T-helper 1 cell treated with Interleukin-12 subunit alpha and Interleukin-12 subunit beta and Interleukin-4 antibody, amounts not matched to agents 30 ng/mL and 1 ng/mL, for 36 hours (primary cell): Measurements from ENCODE around the gene VPS33B. TPM values are rescaled to one million over a fixed set of nuclear protein-coding genes. Genes with fewer than 3 reads are reported as not detected.

ENCODE experiments used
- intact Hi-C: fragments of 100-400 bp; cut with micrococcal nuclease; formaldehyde crosslinking; loops from one replicate; pipeline ENCODE4 v1.15.1; 2024
- total RNA-seq: library from RNA; stranded (reverse); gene quantifications from 2 replicates; pipeline ENCODE4 v1.2.3, GENCODE V29; 2022

VPS33B gene
- total RNA-seq, 1 donor from 2014 or later = 23.3 TPM

- intact Hi-C loops = loop anchor here (1.0 kb wide), 4 partner anchors 19 to 68 kb away; partner anchors contain the start of genes MAN2A2, PRC1, UNC45A and VPS33B
Observed at GRCh38 chr15:90953947-90954711, 68.3 kb downstream of the VPS33B start.

GRCh38 chr15:90952901-90953677 lies 69.3 kb downstream of the VPS33B start:
- intact Hi-C loops = no loop called here

- intact Hi-C loops = no loop called here
Observed at GRCh38 chr15:90950676-90951075, 71.7 kb downstream of the VPS33B start.

- intact Hi-C loops = no loop called here
Observed at GRCh38 chr15:90949979-90950675, 72.3 kb downstream of the VPS33B start.

Other genes starting within 250 kb of the VPS33B start
- gene FURIN, start 154.0 kb downstream of the VPS33B start, total RNA-seq = 933 and 935 TPM in 2 replicates
- gene FES, start 138.1 kb downstream of the VPS33B start, total RNA-seq = 168 and 170 TPM in 2 replicates
- 257 and 265 TPM in 2 replicates for gene MAN2A2, start 119.3 kb downstream of the VPS33B start, total RNA-seq
- 28.6 and 33.4 TPM in 2 replicates for gene HDDC3, start 90.0 kb downstream of the VPS33B start, total RNA-seq
- gene UNC45A, start 87.3 kb downstream of the VPS33B start, total RNA-seq = 70.6 and 77.6 TPM in 2 replicates
- 21.9 and 22.1 TPM in 2 replicates for gene RCCD1, start 67.7 kb downstream of the VPS33B start, total RNA-seq
- gene PRC1, start 28.1 kb downstream of the VPS33B start, total RNA-seq = 98.6 and 105 TPM in 2 replicates
- gene SV2B, start 77.7 kb upstream of the VPS33B start, total RNA-seq = 0.02 TPM in 1 of 2 replicates, not detected in the other